Liver (tissue), 9 donors: Measurements from ENCODE around the gene FOCAD. TPM values are rescaled to one million over a fixed set of nuclear protein-coding genes. Genes with fewer than 3 reads are reported as not detected.

Experiments
- DNase-seq: peaks from one replicate; pipeline ENCODE4 v3.0.0-alpha.2; 2017; ENCODE audit warnings: low spot score
- H3K27ac ChIP-seq, 2 donors: one replicate each; pipeline ENCODE4 v1.7.0; 2013; ENCODE audit warnings: inconsistent platforms in 2 of 2, low read length in 2 of 2, control low read depth in 1 of 2, low read depth in 1 of 2, mild to moderate bottlenecking in 1 of 2
- H3K27me3 ChIP-seq, 4 donors: one replicate each; pipeline versions ENCODE4 v1.6.1 to v1.7.0; 2013; ENCODE audit warnings: low read length in 3 of 4, inconsistent platforms in 1 of 4, mild to moderate bottlenecking in 1 of 4, moderate library complexity in 1 of 4; ENCODE audit not compliant: control insufficient read depth in 4 of 4, insufficient read depth in 4 of 4
- H3K36me3 ChIP-seq, 4 donors: one replicate each; pipeline versions ENCODE4 v1.6.1 to v1.7.0; 2013; ENCODE audit warnings: low read length in 3 of 4, mild to moderate bottlenecking in 3 of 4, low read depth in 1 of 4, moderate library complexity in 1 of 4; ENCODE audit not compliant: control insufficient read depth in 4 of 4, insufficient read depth in 3 of 4
- H3K4me1 ChIP-seq, 4 donors: one replicate each; pipeline versions ENCODE4 v1.6.1 to v1.7.0; 2013; ENCODE audit warnings: low read length in 3 of 4, mild to moderate bottlenecking in 3 of 4, moderate library complexity in 1 of 4; ENCODE audit not compliant: control insufficient read depth in 4 of 4, insufficient read depth in 4 of 4
- H3K4me3 ChIP-seq, 3 donors: one replicate each; pipeline versions ENCODE4 v1.6.1 to v1.7.0; 2013; ENCODE audit warnings: low read length in 3 of 3, control low read depth in 1 of 3, low read depth in 1 of 3, mild to moderate bottlenecking in 1 of 3
- H3K9ac ChIP-seq, 2 donors: one replicate each; pipeline ENCODE4 v1.7.0; 2013; ENCODE audit warnings: low read length in 2 of 2, mild to moderate bottlenecking in 2 of 2, moderate library complexity in 2 of 2, control low read depth in 1 of 2, low read depth in 1 of 2
- H3K9me3 ChIP-seq, 4 donors: one replicate each; pipeline versions ENCODE4 v1.6.1 to v1.7.0; 2013; ENCODE audit warnings: low read length in 3 of 4; ENCODE audit not compliant: control insufficient read depth in 4 of 4
- ATF3 ChIP-seq: IDR thresholded peaks from 2 replicates; pipeline ENCODE4 v1.6.1; 2016; ENCODE audit warnings: antibody characterized with exemption
- CTCF ChIP-seq: fragments of 150-350 bp; IDR thresholded peaks from 2 replicates; pipeline ENCODE4 v1.5.1; 2017; ENCODE audit warnings: improper control_type of control experiment, low read depth, low read length; ENCODE audit not compliant: missing input control
- FOXA2 ChIP-seq: IDR thresholded peaks from 2 replicates; pipeline ENCODE4 v1.6.1; 2016; ENCODE audit warnings: antibody characterized with exemption
- GABPA ChIP-seq, 2 donors: IDR thresholded peaks in 1 of 2; conservative IDR thresholded peaks in 1 of 2; 2 replicates each; pipeline ENCODE4 v1.6.1; 2016; ENCODE audit warnings: antibody characterized with exemption in 2 of 2, mild to moderate bottlenecking in 1 of 2, moderate library complexity in 1 of 2
- HNF4A ChIP-seq, 2 donors: conservative IDR thresholded peaks; 2 replicates each; pipeline ENCODE4 v1.6.1; 2016; ENCODE audit warnings: antibody characterized with exemption in 2 of 2, mild to moderate bottlenecking in 2 of 2
- JUND ChIP-seq, 2 donors: IDR thresholded peaks; 2 replicates each; pipeline ENCODE4 v1.6.1; 2016; ENCODE audit warnings: antibody characterized with exemption in 2 of 2
- MAX ChIP-seq: IDR thresholded peaks from 2 replicates; pipeline ENCODE4 v1.6.1; 2016; ENCODE audit warnings: antibody characterized with exemption
- NR2F2 ChIP-seq: IDR thresholded peaks from 2 replicates; pipeline ENCODE4 v1.6.1; 2016; ENCODE audit warnings: antibody characterized with exemption
- RAD21 ChIP-seq, 2 donors: IDR thresholded peaks; 2 replicates each; pipeline ENCODE4 v1.6.1; 2016; ENCODE audit warnings: antibody characterized with exemption in 2 of 2, mild to moderate bottlenecking in 2 of 2
- REST ChIP-seq: IDR thresholded peaks from 2 replicates; pipeline ENCODE4 v1.6.1; 2016; ENCODE audit warnings: antibody characterized with exemption, mild to moderate bottlenecking
- RXRA ChIP-seq, 2 donors: IDR thresholded peaks; 2 replicates each; pipeline ENCODE4 v1.6.1; 2017 to 2018; ENCODE audit warnings: antibody characterized with exemption in 2 of 2, mild to moderate bottlenecking in 1 of 2
- SP1 ChIP-seq: IDR thresholded peaks from 2 replicates; pipeline ENCODE4 v1.6.1; 2018; ENCODE audit warnings: antibody characterized with exemption, mild to moderate bottlenecking
- TAF1 ChIP-seq: conservative IDR thresholded peaks from 2 replicates; pipeline ENCODE4 v1.6.1; 2016; ENCODE audit warnings: antibody characterized with exemption, mild to moderate bottlenecking
- YY1 ChIP-seq: IDR thresholded peaks from 2 replicates; pipeline ENCODE4 v1.6.1; 2016; ENCODE audit warnings: antibody characterized with exemption, mild to moderate bottlenecking
- ZBTB33 ChIP-seq: IDR thresholded peaks from 2 replicates; pipeline ENCODE4 v1.6.1; 2016; ENCODE audit warnings: antibody characterized with exemption
- WGBS: extraction: QIAGEN DNeasy Blood & Tissue Kit; methylation state at CpG from one replicate; pipeline ENCODE4 v1.1.7; 2013; 5-methylcytosine and 5-hydroxymethylcytosine counted together
- polyA plus RNA-seq, 2 donors: library from polyadenylated mRNA; stranded (reverse) in 1 of 2; unstranded in 1 of 2; fragments of 200-250 nt in 1 of 2; fragments of >200 nt in 1 of 2; fragmentation: Nextera tagmentation in 1 of 2; extraction: Ambion mirVana in 1 of 2; gene quantifications; one replicate each; pipeline versions ENCODE4 v1.2.1 to v1.2.3, GENCODE V29; 2013 to 2015
- total RNA-seq, 2 donors: library from RNA; depleted of rRNA; stranded (reverse); fragments of >200 nt; gene quantifications; one replicate each; pipeline ENCODE4 v1.2.3, GENCODE V29; 2014
- donor health status: healthy.
- donor health status: healthy.
- donor health status: healthy.
- donor health status: healthy.
- donor health status: healthy.

Gene FOCAD
- total and polyA plus RNA-seq, 4 donors: 3.2 to 21.0 (median 10.3) TPM

GRCh38 chr9:21042466-21042865, 358.4 kb downstream of the FOCAD start:
- H3K9me3 ChIP-seq: no peaks in the 10 kb centered on the region
- no peak for TF ChIP-seq RXRA (IDR thresholded peaks at IDR 0.05)
- TF ChIP-seq YY1: no peak
- no peak for TF ChIP-seq RAD21 (IDR thresholded peaks at IDR 0.05)
- TF ChIP-seq TAF1: no peak
- TF ChIP-seq MAX: no peak
- no peak for TF ChIP-seq REST
- TF ChIP-seq SP1: no peak
- TF ChIP-seq ATF3: no peak
- no peak for TF ChIP-seq GABPA (IDR thresholded peaks at IDR 0.05 in 1 of 2, conservative IDR thresholded peaks at IDR 0.05 in 1 of 2)
- no peak for TF ChIP-seq ZBTB33
- no peak for TF ChIP-seq HNF4A (conservative IDR thresholded peaks at IDR 0.05)
- no peak for TF ChIP-seq FOXA2
- no peak for TF ChIP-seq NR2F2
- no peak overlapping the region for H3K9ac ChIP-seq
- H3K4me1 ChIP-seq: no peaks in the 10 kb centered on the region
- WGBS: 79% methylated on average over 4 of the region's 4 CpGs
- no peak overlapping the region for H3K4me3 ChIP-seq
- H3K27me3 ChIP-seq: no peaks in the 10 kb centered on the region
- no peak for DNase-seq
- H3K27ac ChIP-seq: no peak overlapping the region
- no peaks in the 10 kb centered on the region for H3K36me3 ChIP-seq

GRCh38 chr9:21043841-21044240, 359.8 kb downstream of the FOCAD start:
- no peak overlapping the region for H3K27ac ChIP-seq
- no peak for DNase-seq
- 85% methylated on average over 3 of the region's 3 CpGs for WGBS
- no peaks in the 10 kb centered on the region for H3K4me1 ChIP-seq
- no peak overlapping the region for H3K9ac ChIP-seq
- H3K4me3 ChIP-seq: no peak overlapping the region
- no peak for TF ChIP-seq MAX
- TF ChIP-seq CTCF: no peak
- no peak for TF ChIP-seq YY1
- no peak for TF ChIP-seq REST
- no peak for TF ChIP-seq JUND (IDR thresholded peaks at IDR 0.05)
- no peaks in the 10 kb centered on the region for H3K36me3 ChIP-seq
- no peaks in the 10 kb centered on the region for H3K27me3 ChIP-seq
- no peaks in the 10 kb centered on the region for H3K9me3 ChIP-seq
